K562 (cell line): ENCODE data around the gene TMEM128. TPM values are rescaled to one million over a fixed set of nuclear protein-coding genes. Genes with fewer than 3 reads are reported as not detected.

Experiments used
- CREBBP ChIP-seq: IDR thresholded peaks from one replicate; pipeline ENCODE4 v1.6.1; 2012; ENCODE audit warnings: low read depth, mild to moderate bottlenecking, control low read depth, inconsistent platforms, low read length
- CTBP1 ChIP-seq: fragments of 450-650 bp; IDR thresholded peaks from 2 replicates; pipeline ENCODE4 v1.6.1; 2016; ENCODE audit warnings: borderline replicate concordance
- FOXA3 ChIP-seq, 2 experiments: fragments of 450-650 bp in 1 of 2; sonication (generic) in 1 of 2; formaldehyde crosslinking; IDR thresholded peaks in 1 of 2; conservative IDR thresholded peaks in 1 of 2; 2 replicates each; pipeline versions ENCODE4 v1.4.0 to v1.8.0; 2020 to 2022; ENCODE audit warnings: mild to moderate bottlenecking in 2 of 2, missing genetic modification reagents in 1 of 2
- FOXK2 ChIP-seq, 2 experiments: fragments of 450-650 bp; IDR thresholded peaks in 1 of 2; conservative IDR thresholded peaks in 1 of 2; 2 replicates each; pipeline ENCODE4 v1.6.1; 2016; ENCODE audit warnings: low read depth in 2 of 2, mild to moderate bottlenecking in 1 of 2
- KHSRP ChIP-seq: fragments of 450-650 bp; IDR thresholded peaks from 2 replicates; pipeline ENCODE4 v1.6.1; 2017
- NONO ChIP-seq, 2 experiments: fragments of 200-400 bp in 1 of 2; fragments of 450-650 bp in 1 of 2; formaldehyde crosslinking in 1 of 2; IDR thresholded peaks; 2 replicates each; pipeline ENCODE4 v1.6.1; 2017; ENCODE audit warnings: low read depth in 2 of 2, mild to moderate bottlenecking in 2 of 2, moderate library complexity in 2 of 2, low read length in 1 of 2
- RBM34 ChIP-seq: fragments of 200-400 bp; formaldehyde crosslinking; IDR thresholded peaks from 2 replicates; pipeline ENCODE4 v1.6.1; 2018; ENCODE audit warnings: low read length, borderline replicate concordance; ENCODE audit not compliant: insufficient read depth
- RHOXF2B ChIP-seq: fragments of 250-450 bp; sonication (Bioruptor Pico); conservative IDR thresholded peaks from 2 replicates; pipeline ENCODE4 v1.5.1; 2021
- ZNF589 ChIP-seq: fragments of 200-800 bp; sonication (Bioruptor generic); IDR thresholded peaks from 2 replicates; pipeline ENCODE4 v1.6.1; 2016; ENCODE audit warnings: low read depth, missing genetic modification characterization, missing compliant biosample characterization
- polyA plus RNA-seq, 8 experiments: library from polyadenylated mRNA; depleted of rRNA in 4 of 8; stranded (reverse) in 5 of 8; unstranded in 3 of 8; fragments of >200 nt; fragmentation: Nextera tagmentation in 2 of 8; fragmentation: Illumina TruSeq in 1 of 8; extraction: Ambion mirVana in 2 of 8; extraction: Trizol in 1 of 8; gene quantifications; 2 replicates each; pipeline versions ENCODE4 v1.2.1 to v1.2.3, GENCODE V29; 2011 to 2014; ENCODE audit warnings: inconsistent platforms in 1 of 8, missing spikeins in 1 of 8
- total RNA-seq, 7 experiments: library from RNA; depleted of rRNA in 6 of 7; stranded (reverse); fragments of >200 nt in 6 of 7; fragmentation: Illumina TruSeq in 2 of 7; extraction: Trizol in 2 of 7; gene quantifications; 2 replicates each; pipeline versions ENCODE4 v1.2.1 to v1.2.3, GENCODE V29; 2011 to 2021; ENCODE audit warnings: low replicate concordance in 1 of 7
- TF ChIP-seq, protein P1 (sequence below): fragments of 450-650 bp; IDR thresholded peaks from 2 replicates; pipeline ENCODE4 v1.6.1; 2017; ENCODE audit warnings: antibody characterized with exemption
- TF ChIP-seq, protein P2 (sequence below): fragments of 450-650 bp; IDR thresholded peaks from 2 replicates; pipeline ENCODE4 v1.6.1; 2014; ENCODE audit warnings: low read depth, mild to moderate bottlenecking, moderate library complexity, borderline replicate concordance
- TF ChIP-seq, protein P3 (sequence below), 2 experiments: fragments of 450-650 bp in 1 of 2; IDR thresholded peaks; 2 replicates each; pipeline ENCODE4 v1.6.1; 2011 to 2017; ENCODE audit warnings: low read depth in 2 of 2, antibody characterized with exemption in 1 of 2, borderline replicate concordance in 1 of 2, low read length in 1 of 2, mild to moderate bottlenecking in 1 of 2, mixed read lengths in 1 of 2; ENCODE audit not compliant: control insufficient read depth in 1 of 2
- TF ChIP-seq, protein P4 (sequence below): fragments of 450-650 bp; IDR thresholded peaks from 2 replicates; pipeline ENCODE4 v1.6.1; 2018; ENCODE audit not compliant: partially characterized antibody

Gene TMEM128
- total and polyA plus RNA-seq, 9 of the 15 experiments (the other 6 are each of a cell fraction or from before 2014, with no cell fraction given), result 9.1 to 40.0 (median 14.3) TPM

DNA sequence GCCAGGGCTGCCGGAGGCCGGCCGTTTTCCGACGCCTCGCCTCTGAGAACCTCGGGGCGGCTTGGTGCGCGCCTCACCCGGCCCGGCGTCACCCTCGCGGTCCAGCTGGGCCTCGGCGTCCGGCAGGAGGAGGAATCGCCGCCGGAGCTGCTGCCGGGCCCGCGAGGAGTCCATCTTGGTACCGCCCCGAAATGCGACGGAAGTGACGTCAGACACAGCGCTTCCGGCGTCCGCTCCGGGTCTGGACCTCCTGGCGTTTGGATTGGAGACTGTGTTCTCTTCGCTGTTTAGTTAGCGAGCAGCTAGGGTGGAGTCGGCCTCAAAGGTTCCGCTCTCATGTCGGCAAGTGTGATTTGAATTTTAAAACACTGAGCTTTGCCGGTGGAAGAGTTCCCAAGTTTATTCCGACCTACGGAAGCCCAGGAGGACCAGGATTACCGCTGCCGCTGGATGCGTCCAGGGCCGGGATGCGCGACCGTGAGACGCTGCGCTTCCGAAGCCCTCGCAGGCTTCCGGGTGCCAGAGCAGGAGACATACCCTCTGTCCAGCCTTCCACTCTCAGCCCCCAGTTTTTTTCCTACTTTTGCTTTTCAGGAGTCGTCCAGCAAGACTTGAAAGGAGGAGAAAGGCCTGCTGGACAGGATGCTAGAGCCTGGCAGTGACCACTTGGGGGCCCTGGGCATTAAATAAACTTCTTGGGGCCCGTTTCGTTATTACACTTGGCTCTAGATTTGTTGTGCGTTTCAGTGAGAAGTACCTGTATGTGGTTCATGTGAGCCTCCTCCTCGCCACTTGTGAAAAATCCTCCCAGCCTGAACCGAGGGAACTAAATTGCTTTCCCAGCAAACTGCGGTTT is at the start of gene TMEM128 (continued):
- TF ChIP-seq, protein P1, sequence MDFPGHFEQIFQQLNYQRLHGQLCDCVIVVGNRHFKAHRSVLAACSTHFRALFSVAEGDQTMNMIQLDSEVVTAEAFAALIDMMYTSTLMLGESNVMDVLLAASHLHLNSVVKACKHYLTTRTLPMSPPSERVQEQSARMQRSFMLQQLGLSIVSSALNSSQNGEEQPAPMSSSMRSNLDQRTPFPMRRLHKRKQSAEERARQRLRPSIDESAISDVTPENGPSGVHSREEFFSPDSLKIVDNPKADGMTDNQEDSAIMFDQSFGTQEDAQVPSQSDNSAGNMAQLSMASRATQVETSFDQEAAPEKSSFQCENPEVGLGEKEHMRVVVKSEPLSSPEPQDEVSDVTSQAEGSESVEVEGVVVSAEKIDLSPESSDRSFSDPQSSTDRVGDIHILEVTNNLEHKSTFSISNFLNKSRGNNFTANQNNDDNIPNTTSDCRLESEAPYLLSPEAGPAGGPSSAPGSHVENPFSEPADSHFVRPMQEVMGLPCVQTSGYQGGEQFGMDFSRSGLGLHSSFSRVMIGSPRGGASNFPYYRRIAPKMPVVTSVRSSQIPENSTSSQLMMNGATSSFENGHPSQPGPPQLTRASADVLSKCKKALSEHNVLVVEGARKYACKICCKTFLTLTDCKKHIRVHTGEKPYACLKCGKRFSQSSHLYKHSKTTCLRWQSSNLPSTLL, result no peak
- peak; percentile 90 to 92 for TF ChIP-seq FOXK2 (conservative IDR thresholded peaks at IDR 0.05 in 1 of 2, IDR thresholded peaks at IDR 0.05 in 1 of 2; ENCODE audit: low read depth in 2 of 2)
- TF ChIP-seq KHSRP, result peak; percentile 57; the same call in 1 of the 2 replicates
- peak; percentile 76 for TF ChIP-seq ZNF589 (CRISPR knock-in tag)
- TF ChIP-seq FOXA3 (CRISPR knock-in tag; conservative IDR thresholded peaks at IDR 0.05 in 1 of 2, IDR thresholded peaks at IDR 0.05 in 1 of 2), result no peak
- TF ChIP-seq, protein P2, sequence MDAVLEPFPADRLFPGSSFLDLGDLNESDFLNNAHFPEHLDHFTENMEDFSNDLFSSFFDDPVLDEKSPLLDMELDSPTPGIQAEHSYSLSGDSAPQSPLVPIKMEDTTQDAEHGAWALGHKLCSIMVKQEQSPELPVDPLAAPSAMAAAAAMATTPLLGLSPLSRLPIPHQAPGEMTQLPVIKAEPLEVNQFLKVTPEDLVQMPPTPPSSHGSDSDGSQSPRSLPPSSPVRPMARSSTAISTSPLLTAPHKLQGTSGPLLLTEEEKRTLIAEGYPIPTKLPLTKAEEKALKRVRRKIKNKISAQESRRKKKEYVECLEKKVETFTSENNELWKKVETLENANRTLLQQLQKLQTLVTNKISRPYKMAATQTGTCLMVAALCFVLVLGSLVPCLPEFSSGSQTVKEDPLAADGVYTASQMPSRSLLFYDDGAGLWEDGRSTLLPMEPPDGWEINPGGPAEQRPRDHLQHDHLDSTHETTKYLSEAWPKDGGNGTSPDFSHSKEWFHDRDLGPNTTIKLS, result peak; percentile 67; the same call in 1 of the 2 replicates
- TF ChIP-seq CREBBP, result no peak
- TF ChIP-seq, protein P3, sequence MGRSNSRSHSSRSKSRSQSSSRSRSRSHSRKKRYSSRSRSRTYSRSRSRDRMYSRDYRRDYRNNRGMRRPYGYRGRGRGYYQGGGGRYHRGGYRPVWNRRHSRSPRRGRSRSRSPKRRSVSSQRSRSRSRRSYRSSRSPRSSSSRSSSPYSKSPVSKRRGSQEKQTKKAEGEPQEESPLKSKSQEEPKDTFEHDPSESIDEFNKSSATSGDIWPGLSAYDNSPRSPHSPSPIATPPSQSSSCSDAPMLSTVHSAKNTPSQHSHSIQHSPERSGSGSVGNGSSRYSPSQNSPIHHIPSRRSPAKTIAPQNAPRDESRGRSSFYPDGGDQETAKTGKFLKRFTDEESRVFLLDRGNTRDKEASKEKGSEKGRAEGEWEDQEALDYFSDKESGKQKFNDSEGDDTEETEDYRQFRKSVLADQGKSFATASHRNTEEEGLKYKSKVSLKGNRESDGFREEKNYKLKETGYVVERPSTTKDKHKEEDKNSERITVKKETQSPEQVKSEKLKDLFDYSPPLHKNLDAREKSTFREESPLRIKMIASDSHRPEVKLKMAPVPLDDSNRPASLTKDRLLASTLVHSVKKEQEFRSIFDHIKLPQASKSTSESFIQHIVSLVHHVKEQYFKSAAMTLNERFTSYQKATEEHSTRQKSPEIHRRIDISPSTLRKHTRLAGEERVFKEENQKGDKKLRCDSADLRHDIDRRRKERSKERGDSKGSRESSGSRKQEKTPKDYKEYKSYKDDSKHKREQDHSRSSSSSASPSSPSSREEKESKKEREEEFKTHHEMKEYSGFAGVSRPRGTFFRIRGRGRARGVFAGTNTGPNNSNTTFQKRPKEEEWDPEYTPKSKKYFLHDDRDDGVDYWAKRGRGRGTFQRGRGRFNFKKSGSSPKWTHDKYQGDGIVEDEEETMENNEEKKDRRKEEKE (IDR thresholded peaks at IDR 0.05; ENCODE audit: borderline replicate concordance in 1 of 2, control insufficient read depth in 1 of 2, low read depth in 2 of 2, low read length in 1 of 2), result peak in 1 of 2 experiments; percentile 79; a peak in 1 of 4 replicates
- TF ChIP-seq, protein P4, sequence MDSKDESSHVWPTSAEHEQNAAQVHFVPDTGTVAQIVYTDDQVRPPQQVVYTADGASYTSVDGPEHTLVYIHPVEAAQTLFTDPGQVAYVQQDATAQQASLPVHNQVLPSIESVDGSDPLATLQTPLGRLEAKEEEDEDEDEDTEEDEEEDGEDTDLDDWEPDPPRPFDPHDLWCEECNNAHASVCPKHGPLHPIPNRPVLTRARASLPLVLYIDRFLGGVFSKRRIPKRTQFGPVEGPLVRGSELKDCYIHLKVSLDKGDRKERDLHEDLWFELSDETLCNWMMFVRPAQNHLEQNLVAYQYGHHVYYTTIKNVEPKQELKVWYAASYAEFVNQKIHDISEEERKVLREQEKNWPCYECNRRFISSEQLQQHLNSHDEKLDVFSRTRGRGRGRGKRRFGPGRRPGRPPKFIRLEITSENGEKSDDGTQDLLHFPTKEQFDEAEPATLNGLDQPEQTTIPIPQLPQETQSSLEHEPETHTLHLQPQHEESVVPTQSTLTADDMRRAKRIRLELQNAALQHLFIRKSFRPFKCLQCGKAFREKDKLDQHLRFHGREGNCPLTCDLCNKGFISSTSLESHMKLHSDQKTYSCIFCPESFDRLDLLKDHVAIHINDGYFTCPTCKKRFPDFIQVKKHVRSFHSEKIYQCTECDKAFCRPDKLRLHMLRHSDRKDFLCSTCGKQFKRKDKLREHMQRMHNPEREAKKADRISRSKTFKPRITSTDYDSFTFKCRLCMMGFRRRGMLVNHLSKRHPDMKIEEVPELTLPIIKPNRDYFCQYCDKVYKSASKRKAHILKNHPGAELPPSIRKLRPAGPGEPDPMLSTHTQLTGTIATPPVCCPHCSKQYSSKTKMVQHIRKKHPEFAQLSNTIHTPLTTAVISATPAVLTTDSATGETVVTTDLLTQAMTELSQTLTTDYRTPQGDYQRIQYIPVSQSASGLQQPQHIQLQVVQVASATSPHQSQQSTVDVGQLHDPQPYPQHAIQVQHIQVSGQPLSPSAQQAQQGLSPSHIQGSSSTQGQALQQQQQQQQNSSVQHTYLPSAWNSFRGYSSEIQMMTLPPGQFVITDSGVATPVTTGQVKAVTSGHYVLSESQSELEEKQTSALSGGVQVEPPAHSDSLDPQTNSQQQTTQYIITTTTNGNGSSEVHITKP, result peak; percentile 50
- TF ChIP-seq RHOXF2B (CRISPR knock-in tag), result no peak
- no peak for TF ChIP-seq RBM34
- peak; percentile 72; the same call in 1 of the 2 replicates for TF ChIP-seq CTBP1
- TF ChIP-seq NONO (IDR thresholded peaks at IDR 0.05; ENCODE audit: low read depth in 2 of 2, low read length in 1 of 2), result peak; percentile 16 to 55; a peak in 1 of 4 replicates
